Urinary bladder (tissue), 4 donors: ENCODE data around the gene OGG1. TPM values are rescaled to one million over a fixed set of nuclear protein-coding genes. Genes with fewer than 3 reads are reported as not detected.

Experiments
- DNase-seq: peaks from one replicate; pipeline ENCODE4 v3.0.0-alpha.2; 2015; ENCODE audit errors: extremely low spot score
- H3K27ac ChIP-seq: one replicate; pipeline ENCODE4 v1.5.1; 2013; ENCODE audit warnings: low read depth, mild to moderate bottlenecking, moderate library complexity
- H3K36me3 ChIP-seq: one replicate; pipeline ENCODE4 v1.6.1; 2013; ENCODE audit warnings: mild to moderate bottlenecking, moderate library complexity; ENCODE audit not compliant: insufficient read depth
- H3K4me1 ChIP-seq: one replicate; pipeline ENCODE4 v1.6.1; 2013; ENCODE audit warnings: mild to moderate bottlenecking, moderate library complexity; ENCODE audit not compliant: insufficient read depth
- H3K4me3 ChIP-seq: one replicate; pipeline ENCODE4 v1.5.1; 2013; ENCODE audit warnings: low read depth, low read length
- WGBS: extraction: QIAGEN DNeasy Blood & Tissue Kit; methylation state at CpG from one replicate; pipeline ENCODE4 v1.1.7; 2013; 5-methylcytosine and 5-hydroxymethylcytosine counted together
- polyA plus RNA-seq: library from polyadenylated mRNA; stranded (reverse); fragments of 200-250 nt; gene quantifications from one replicate; pipeline ENCODE4 v1.2.3, GENCODE V29; 2013
- total RNA-seq: library from RNA; depleted of rRNA; stranded (reverse); fragments of >200 nt; gene quantifications from one replicate; pipeline ENCODE4 v1.2.3, GENCODE V29; 2014
- donor health status: healthy with polysubstance abuse.
- donor health status: healthy.

Gene OGG1
- total and polyA plus RNA-seq, 2 donors = 23.7 to 32.1 TPM

- WGBS = 83% methylated on average over 5 of the region's 5 CpGs
- Histone ChIP-seq H3K4me3 (no peak overlapping the region), H3K36me3 (no peaks in the 10 kb centered on the region), H3K4me1 (no peaks in the 10 kb centered on the region), H3K27ac (no peak overlapping the region)
- no peak for DNase-seq
Measured at GRCh38 chr3:9716801-9717555, 32.8 kb upstream of the OGG1 start.

- H3K4me3 ChIP-seq = no peak overlapping the region
- DNase-seq = no peak
- no peaks in the 10 kb centered on the region for H3K36me3 ChIP-seq
- no peak overlapping the region for H3K27ac ChIP-seq
- H3K4me1 ChIP-seq = no peaks in the 10 kb centered on the region
- WGBS = 95% methylated on average over 1 of the region's 1 CpG
Measured at GRCh38 chr3:9717563-9717962, 32.2 kb upstream of the OGG1 start.

GRCh38 chr3:9718118-9718517, 31.6 kb upstream of the OGG1 start:
- DNase-seq = no peak
- no peak overlapping the region for H3K4me3 ChIP-seq
- no peaks in the 10 kb centered on the region for H3K36me3 ChIP-seq
- no peak overlapping the region for H3K27ac ChIP-seq
- 74% methylated on average over 4 of the region's 4 CpGs for WGBS
- no peaks in the 10 kb centered on the region for H3K4me1 ChIP-seq

GRCh38 chr3:9721015-9721699, 28.6 kb upstream of the OGG1 start:
- DNase-seq = no peak
- Histone ChIP-seq H3K4me3 (no peak overlapping the region), H3K36me3 (no peaks in the 10 kb centered on the region), H3K27ac (no peak overlapping the region), H3K4me1 (no peaks in the 10 kb centered on the region)
- 37% methylated on average over 7 of the region's 7 CpGs for whole genome bisulfite sequencing

- DNase-seq = no peak
- H3K27ac ChIP-seq = no peak overlapping the region
- 85% methylated on average over 2 of the region's 2 CpGs for WGBS
- H3K4me1 ChIP-seq = no peaks in the 10 kb centered on the region
- H3K36me3 ChIP-seq = no peaks in the 10 kb centered on the region
- no peak overlapping the region for H3K4me3 ChIP-seq
Measured at GRCh38 chr3:9721700-9722060, 28.1 kb upstream of the OGG1 start.

GRCh38 chr3:9725775-9726515, 23.8 kb upstream of the OGG1 start:
- no peak for DNase-seq
- 68% methylated on average over 4 of the region's 4 CpGs for WGBS
- Histone ChIP-seq H3K27ac (no peak overlapping the region), H3K36me3 (no peaks in the 10 kb centered on the region), H3K4me3 (no peak overlapping the region), H3K4me1 (no peaks in the 10 kb centered on the region)

- H3K27ac ChIP-seq = no peak overlapping the region
- no peak overlapping the region for H3K4me3 ChIP-seq
- H3K36me3 ChIP-seq = no peaks in the 10 kb centered on the region
- no peaks in the 10 kb centered on the region for H3K4me1 ChIP-seq
- DNase-seq = no peak
- WGBS = 15% methylated on average over 11 of the region's 11 CpGs
Measured at GRCh38 chr3:9727041-9727595, 22.6 kb upstream of the OGG1 start.

- H3K4me1 ChIP-seq = no peaks in the 10 kb centered on the region
- no peak overlapping the region for H3K4me3 ChIP-seq
- DNase-seq = no peak
- WGBS = 86% methylated on average over 2 of the region's 2 CpGs
- H3K36me3 ChIP-seq = no peaks in the 10 kb centered on the region
- no peak overlapping the region for H3K27ac ChIP-seq
Measured at GRCh38 chr3:9727743-9728142, 22.0 kb upstream of the OGG1 start.

GRCh38 chr3:9729419-9729818, 20.3 kb upstream of the OGG1 start:
- DNase-seq = no peak
- H3K4me3 ChIP-seq = no peak overlapping the region
- H3K4me1 ChIP-seq = no peaks in the 10 kb centered on the region
- H3K27ac ChIP-seq = no peak overlapping the region
- no peaks in the 10 kb centered on the region for H3K36me3 ChIP-seq
- WGBS = 86% methylated on average over 10 of the region's 10 CpGs

- Histone ChIP-seq H3K27ac (peak overlapping the region; percentile 43), H3K36me3 (no peaks in the 10 kb centered on the region), H3K4me3 (peak overlapping the region; percentile 98), H3K4me1 (no peaks in the 10 kb centered on the region)
- DNase-seq = no peak
- WGBS = under 1% methylated on average over 17 of the region's 17 CpGs
Measured at GRCh38 chr3:9730657-9731205, 19.0 kb upstream of the OGG1 start.

GRCh38 chr3:9731206-9732079, 18.3 kb upstream of the OGG1 start, which contains the start of gene BRPF1:
BRPF1 (plus strand) TSS chr3:9731735; CDS start chr3:9734141, 2,406 bp downstream.
- no peaks in the 10 kb centered on the region for H3K36me3 ChIP-seq
- under 1% methylated on average over 88 of the region's 88 CpGs for WGBS
- H3K27ac ChIP-seq = peak within 1 kb of the TSS; percentile 93
- peak within 1 kb of the TSS; percentile 98 for H3K4me3 ChIP-seq
- DNase-seq = peak; percentile 97
- H3K4me1 ChIP-seq = no peaks in the 10 kb centered on the region

- peak overlapping the region; percentile 93 for H3K27ac ChIP-seq
- WGBS = 3% methylated on average over 41 of the region's 41 CpGs
- H3K4me3 ChIP-seq = peak overlapping the region; percentile 98
- no peak for DNase-seq
- no peaks in the 10 kb centered on the region for H3K4me1 ChIP-seq
- no peaks in the 10 kb centered on the region for H3K36me3 ChIP-seq
Measured at GRCh38 chr3:9732080-9732739, 17.5 kb upstream of the OGG1 start.
